ENCODE data around the gene TGFBR1.

Gene TGFBR1

GRCh38 chr9:99178912-99179872 lies 74.3 kb downstream of the TGFBR1 start:
- TF ChIP-seq CEBPB (IDR thresholded peaks at IDR 0.05) = no peak
- TF ChIP-seq FOXM1 (IDR thresholded peaks at IDR 0.05; ENCODE audit: borderline replicate concordance, low read depth) = no peak
- no peak for TF ChIP-seq REST (IDR thresholded peaks at IDR 0.05; ENCODE audit: low read depth)
- no peak for TF ChIP-seq MAX (IDR thresholded peaks at IDR 0.05)

GRCh38 chr9:99180199-99180598 lies 75.3 kb downstream of the TGFBR1 start:
- TF ChIP-seq EP300 (IDR thresholded peaks at IDR 0.05; ENCODE audit: borderline replicate concordance) (no peak), TEAD4 (IDR thresholded peaks at IDR 0.05) (no peak), NFIC (IDR thresholded peaks at IDR 0.05) (no peak), ZBTB7A (IDR thresholded peaks at IDR 0.05; ENCODE audit: low read depth) (no peak), MAX (IDR thresholded peaks at IDR 0.05) (no peak)

- TF ChIP-seq MAX (IDR thresholded peaks at IDR 0.05) (no peak), NFIC (IDR thresholded peaks at IDR 0.05) (no peak), CREB1 (IDR thresholded peaks at IDR 0.05; ENCODE audit: low read depth) (no peak), RAD21 (IDR thresholded peaks at IDR 0.05; ENCODE audit: low read depth) (no peak), CEBPB (IDR thresholded peaks at IDR 0.05) (no peak), TCF12 (IDR thresholded peaks at IDR 0.05; ENCODE audit: low read depth) (no peak), TAF1 (IDR thresholded peaks at IDR 0.05; ENCODE audit: low read depth) (no peak), FOXM1 (IDR thresholded peaks at IDR 0.05; ENCODE audit: borderline replicate concordance, low read depth) (no peak)
Observed at GRCh38 chr9:99180662-99181061, 75.7 kb downstream of the TGFBR1 start.

- TF ChIP-seq ZBTB7A (IDR thresholded peaks at IDR 0.05; ENCODE audit: low read depth) (no peak), CREB1 (IDR thresholded peaks at IDR 0.05; ENCODE audit: low read depth) (no peak), YY1 (IDR thresholded peaks at IDR 0.05; ENCODE audit: low read depth) (no peak), EGR1 (IDR thresholded peaks at IDR 0.05) (no peak), FOXM1 (IDR thresholded peaks at IDR 0.05; ENCODE audit: borderline replicate concordance, low read depth) (no peak), REST (IDR thresholded peaks at IDR 0.05; ENCODE audit: low read depth) (no peak), MAX (IDR thresholded peaks at IDR 0.05) (no peak), USF1 (IDR thresholded peaks at IDR 0.05) (no peak), TAF1 (IDR thresholded peaks at IDR 0.05; ENCODE audit: low read depth) (no peak), TCF12 (IDR thresholded peaks at IDR 0.05; ENCODE audit: low read depth) (no peak), CEBPB (IDR thresholded peaks at IDR 0.05) (no peak), EP300 (IDR thresholded peaks at IDR 0.05; ENCODE audit: borderline replicate concordance) (no peak), TEAD4 (IDR thresholded peaks at IDR 0.05) (no peak), NFIC (IDR thresholded peaks at IDR 0.05) (no peak), RAD21 (IDR thresholded peaks at IDR 0.05; ENCODE audit: low read depth) (no peak)
Observed at GRCh38 chr9:99181206-99181605, 76.3 kb downstream of the TGFBR1 start.

- TF ChIP-seq TCF12 (IDR thresholded peaks at IDR 0.05; ENCODE audit: low read depth) (no peak), FOXM1 (IDR thresholded peaks at IDR 0.05; ENCODE audit: borderline replicate concordance, low read depth) (no peak), TAF1 (IDR thresholded peaks at IDR 0.05; ENCODE audit: low read depth) (no peak), CREB1 (IDR thresholded peaks at IDR 0.05; ENCODE audit: low read depth) (no peak), YY1 (IDR thresholded peaks at IDR 0.05; ENCODE audit: low read depth) (no peak), REST (IDR thresholded peaks at IDR 0.05; ENCODE audit: low read depth) (no peak), MAX (IDR thresholded peaks at IDR 0.05) (no peak), EP300 (IDR thresholded peaks at IDR 0.05; ENCODE audit: borderline replicate concordance) (no peak), ZBTB7A (IDR thresholded peaks at IDR 0.05; ENCODE audit: low read depth) (no peak), NFIC (IDR thresholded peaks at IDR 0.05) (no peak), CEBPB (IDR thresholded peaks at IDR 0.05) (no peak), TEAD4 (IDR thresholded peaks at IDR 0.05) (no peak), USF1 (IDR thresholded peaks at IDR 0.05) (no peak), RAD21 (IDR thresholded peaks at IDR 0.05; ENCODE audit: low read depth) (no peak), EGR1 (IDR thresholded peaks at IDR 0.05) (no peak)
Observed at GRCh38 chr9:99181621-99182020, 76.7 kb downstream of the TGFBR1 start.
